Measurements from ENCODE around the gene THSD4. TPM values are rescaled to one million over a fixed set of nuclear protein-coding genes. Genes with fewer than 3 reads are reported as not detected.

THSD4 gene
- total RNA-seq, 6 experiments from 2014 or later: 5.2 to 21.8 (median 13.7) TPM

- WGBS (ENCODE audit: insufficient coverage, low coverage, low lambda C conversion rate, missing lambda C conversion rate): 81% methylated on average over 7 of the region's 9 CpGs
- intact Hi-C loops (cut with DNase I): no loop called here
- no peak overlapping the region for H3K27ac ChIP-seq
These were observed 591.4 kb downstream of the THSD4 start for GRCh38 chr15:71706461-71707229.

DNA sequence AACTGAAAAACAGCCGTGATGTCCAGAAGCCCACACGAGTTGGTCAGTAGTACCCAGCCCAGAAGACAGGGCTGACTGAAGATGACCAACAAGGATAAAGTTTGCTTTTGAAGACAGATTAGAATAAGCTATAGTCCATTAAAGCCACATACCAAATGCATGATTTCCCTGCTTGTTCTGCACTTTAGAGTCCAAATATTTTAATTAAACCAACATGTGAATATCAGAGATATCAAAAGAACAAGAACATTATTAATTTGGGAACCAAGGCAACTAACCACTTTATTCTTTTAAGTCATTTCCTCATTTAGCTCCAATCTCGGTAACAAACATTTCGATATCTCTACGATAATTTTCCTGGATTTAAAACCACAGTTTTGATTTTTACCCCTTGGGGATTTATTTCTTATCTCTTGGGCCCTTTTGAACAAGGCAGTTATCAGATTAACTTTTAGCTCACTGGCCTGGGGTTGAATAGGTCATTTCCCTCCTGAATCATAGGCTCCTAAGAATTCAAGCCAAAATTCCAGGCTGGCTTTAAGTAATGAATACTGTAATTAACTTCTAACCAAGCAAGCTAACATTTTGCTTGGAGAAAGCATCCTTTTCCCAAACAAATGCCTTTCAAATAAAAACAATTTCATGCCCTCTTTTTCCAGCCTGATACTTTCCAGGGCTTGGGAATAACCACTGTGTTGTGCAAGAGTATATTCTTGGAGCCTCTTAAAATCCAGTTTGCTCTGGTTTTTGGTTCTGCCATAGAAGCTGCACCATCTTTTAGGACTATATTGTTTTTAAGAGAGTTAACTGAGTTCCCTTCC is 592.2 kb downstream of the THSD4 start:
- Histone ChIP-seq H3K36me3 (no peaks in the 10 kb centered on the region), H3K9me3 (no peaks in the 10 kb centered on the region), H3K4me1 (peaks cover 0 to 15% (median 2%) of the 10 kb centered on the region in 4 donors), H3K27me3 (no peaks in the 10 kb centered on the region), H3K27ac (no peak overlapping the region), H3K4me3 (no peak overlapping the region)
- intact Hi-C loops (cut with DNase I): no loop called here
- TF ChIP-seq, protein P1, sequence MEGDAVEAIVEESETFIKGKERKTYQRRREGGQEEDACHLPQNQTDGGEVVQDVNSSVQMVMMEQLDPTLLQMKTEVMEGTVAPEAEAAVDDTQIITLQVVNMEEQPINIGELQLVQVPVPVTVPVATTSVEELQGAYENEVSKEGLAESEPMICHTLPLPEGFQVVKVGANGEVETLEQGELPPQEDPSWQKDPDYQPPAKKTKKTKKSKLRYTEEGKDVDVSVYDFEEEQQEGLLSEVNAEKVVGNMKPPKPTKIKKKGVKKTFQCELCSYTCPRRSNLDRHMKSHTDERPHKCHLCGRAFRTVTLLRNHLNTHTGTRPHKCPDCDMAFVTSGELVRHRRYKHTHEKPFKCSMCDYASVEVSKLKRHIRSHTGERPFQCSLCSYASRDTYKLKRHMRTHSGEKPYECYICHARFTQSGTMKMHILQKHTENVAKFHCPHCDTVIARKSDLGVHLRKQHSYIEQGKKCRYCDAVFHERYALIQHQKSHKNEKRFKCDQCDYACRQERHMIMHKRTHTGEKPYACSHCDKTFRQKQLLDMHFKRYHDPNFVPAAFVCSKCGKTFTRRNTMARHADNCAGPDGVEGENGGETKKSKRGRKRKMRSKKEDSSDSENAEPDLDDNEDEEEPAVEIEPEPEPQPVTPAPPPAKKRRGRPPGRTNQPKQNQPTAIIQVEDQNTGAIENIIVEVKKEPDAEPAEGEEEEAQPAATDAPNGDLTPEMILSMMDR (IDR thresholded peaks at IDR 0.05): no peak
- no peak for TF ChIP-seq POLR2A (IDR thresholded peaks at IDR 0.05)
- peak in 3 of 4 donors; percentile 53 to 79 (median 64) for ATAC-seq
- WGBS (ENCODE audit: insufficient coverage, low coverage, low lambda C conversion rate, missing lambda C conversion rate): 29% methylated on average over 5 of the region's 5 CpGs
- DNase-seq: no peak

More at GRCh38 chr15:71706461-71707229, 591.4 kb downstream of the THSD4 start:
- no peak for ATAC-seq
- TF ChIP-seq POLR2A (IDR thresholded peaks at IDR 0.05): no peak
- TF ChIP-seq, protein P1 (IDR thresholded peaks at IDR 0.05): no peak
- H3K9me3 ChIP-seq: no peaks in the 10 kb centered on the region
- H3K27me3 ChIP-seq: no peaks in the 10 kb centered on the region
- no peak overlapping the region for H3K4me3 ChIP-seq
- no peaks in the 10 kb centered on the region for H3K36me3 ChIP-seq
- peaks cover 0 to 12% (median 2%) of the 10 kb centered on the region in 4 donors for H3K4me1 ChIP-seq
- DNase-seq: no peak

DNA sequence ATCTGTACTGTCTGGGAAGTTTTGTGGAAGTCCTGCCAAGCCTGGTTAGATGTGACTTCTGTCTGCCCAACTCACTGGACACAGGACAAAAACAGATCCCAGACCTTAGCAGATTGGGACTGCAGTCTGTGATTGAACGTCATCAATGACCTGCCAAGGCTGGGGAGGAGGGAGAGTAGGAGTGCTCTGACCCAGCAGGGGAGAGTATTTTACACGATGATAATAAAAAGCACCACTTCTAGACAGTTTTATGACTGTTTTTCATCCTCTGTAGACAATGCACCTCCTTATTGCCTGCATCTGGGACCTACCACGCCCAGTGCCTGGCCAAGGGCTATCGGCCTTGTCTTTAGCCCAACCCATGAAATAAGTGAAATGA is 592.8 kb downstream of the THSD4 start:
- Histone ChIP-seq H3K4me3 (no peak overlapping the region), H3K27ac (no peak overlapping the region), H3K36me3 (no peaks in the 10 kb centered on the region), H3K27me3 (no peaks in the 10 kb centered on the region), H3K4me1 (peaks cover 0 to 15% (median 2%) of the 10 kb centered on the region in 4 donors), H3K9me3 (no peaks in the 10 kb centered on the region)
- WGBS (ENCODE audit: insufficient coverage, low coverage, low lambda C conversion rate, missing lambda C conversion rate): 57% methylated on average over 1 of the region's 4 CpGs
- TF ChIP-seq POLR2A (IDR thresholded peaks at IDR 0.05): no peak
- TF ChIP-seq, protein P1 (IDR thresholded peaks at IDR 0.05): no peak
- intact Hi-C loops (cut with DNase I): no loop called here
- DNase-seq: no peak
- ATAC-seq: peak in 1 of 4 donors; percentile 36

DNA sequence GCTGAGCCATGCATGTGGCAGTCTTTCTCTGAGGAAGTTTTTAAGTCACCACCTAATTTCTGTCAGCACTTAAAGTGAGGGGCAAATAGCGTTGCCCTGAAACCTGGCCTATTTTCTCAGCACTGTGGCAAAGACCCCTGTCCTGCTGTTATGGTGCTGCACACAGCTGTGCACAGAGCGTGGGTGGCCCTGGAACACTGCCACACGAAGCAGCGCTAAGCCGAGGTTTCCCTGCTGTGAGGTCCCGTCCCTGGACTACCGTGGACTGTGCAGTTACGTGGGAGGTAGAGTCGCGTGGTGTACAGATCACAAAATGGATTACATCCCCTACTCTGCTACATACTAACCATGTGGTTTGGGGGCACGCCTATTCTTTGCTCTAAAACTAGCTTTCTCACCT is 593.5 kb downstream of the THSD4 start:
- no peak for TF ChIP-seq POLR2A (IDR thresholded peaks at IDR 0.05)
- TF ChIP-seq, protein P1 (IDR thresholded peaks at IDR 0.05): no peak
- 69% methylated on average over 7 of the region's 11 CpGs for WGBS (ENCODE audit: insufficient coverage, low coverage, low lambda C conversion rate, missing lambda C conversion rate)
- H3K9me3 ChIP-seq: no peaks in the 10 kb centered on the region
- no peak overlapping the region for H3K4me3 ChIP-seq
- DNase-seq: no peak
- H3K27ac ChIP-seq: no peak overlapping the region
- H3K36me3 ChIP-seq: no peaks in the 10 kb centered on the region
- ATAC-seq: no peak
- no peaks in the 10 kb centered on the region for H3K27me3 ChIP-seq
- intact Hi-C loops (cut with DNase I): no loop called here
- H3K4me1 ChIP-seq: peaks cover 0 to 15% (median 2%) of the 10 kb centered on the region in 4 donors
